AML-193 (cell line): ENCODE results near the gene ADAR.
A peak's percentile ranks its signal among the peaks of the same experiment; 100 is the strongest.

Source experiments
- DNase-seq, 2 experiments: peaks; one replicate each; lab custom pipeline; 2025; lab: John Stamatoyannopoulos, UW

Gene ADAR

DNA sequence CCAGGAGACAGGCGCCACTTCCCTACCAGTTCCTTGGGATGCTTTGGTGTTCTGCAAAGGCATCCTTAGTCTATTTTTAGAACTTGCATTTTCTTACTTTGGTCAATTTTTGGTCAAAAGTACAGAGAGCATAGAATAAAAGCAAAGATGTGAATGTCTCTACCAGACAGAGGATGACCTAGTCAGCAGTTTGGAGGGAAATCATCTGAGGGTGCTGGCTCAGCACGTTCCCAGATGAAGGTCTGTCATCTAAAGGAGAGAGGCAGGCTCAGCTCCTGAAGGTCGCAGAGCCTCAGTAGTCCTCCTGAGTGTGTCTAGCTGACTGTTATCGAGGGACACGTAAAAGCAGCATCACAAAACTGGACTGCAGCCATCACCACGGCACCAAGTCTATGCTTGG, 25.1 kb downstream of the ADAR start:
- DNase-seq, result no peak

DNA sequence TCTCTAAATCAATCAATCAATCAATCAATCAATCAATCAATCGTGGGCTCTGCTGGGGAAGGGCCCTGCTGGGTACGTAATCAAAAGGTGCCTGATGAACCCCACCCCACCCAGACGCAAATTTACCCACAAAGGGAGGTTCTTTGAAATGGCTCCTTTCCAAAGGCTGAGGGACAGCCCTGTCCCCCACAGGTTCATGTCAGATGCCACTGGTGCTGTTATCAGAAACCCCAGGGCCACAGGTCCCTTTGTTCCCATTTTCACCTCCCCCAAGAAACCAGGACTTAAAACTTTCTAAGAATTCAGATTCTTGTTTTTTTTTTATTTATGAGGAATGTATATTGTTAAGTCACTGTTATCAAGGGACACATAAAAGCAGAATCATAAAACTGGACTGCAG, 26.2 kb downstream of the ADAR start:
- DNase-seq, result no peak

DNA sequence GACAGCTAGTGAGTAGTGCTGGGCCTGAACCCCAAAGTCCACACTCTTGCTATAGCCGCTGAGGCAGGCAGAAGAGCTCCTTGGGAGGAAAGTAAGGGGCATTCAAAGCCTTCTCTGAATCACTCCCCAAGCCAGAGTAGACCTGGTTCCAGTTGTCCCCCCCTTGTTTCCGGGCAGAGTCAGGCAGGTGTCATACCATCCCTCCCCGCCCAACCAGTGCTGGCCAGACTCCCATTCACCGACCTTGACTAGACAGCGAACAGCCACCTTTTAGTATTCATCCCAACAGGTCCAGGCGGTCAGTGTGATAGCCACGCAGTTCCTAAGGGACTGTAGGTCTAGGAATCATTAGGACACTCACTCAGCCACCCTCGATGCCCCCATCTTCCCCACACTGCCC, 28.6 kb downstream of the ADAR start:
- DNase-seq, result no peak

DNA sequence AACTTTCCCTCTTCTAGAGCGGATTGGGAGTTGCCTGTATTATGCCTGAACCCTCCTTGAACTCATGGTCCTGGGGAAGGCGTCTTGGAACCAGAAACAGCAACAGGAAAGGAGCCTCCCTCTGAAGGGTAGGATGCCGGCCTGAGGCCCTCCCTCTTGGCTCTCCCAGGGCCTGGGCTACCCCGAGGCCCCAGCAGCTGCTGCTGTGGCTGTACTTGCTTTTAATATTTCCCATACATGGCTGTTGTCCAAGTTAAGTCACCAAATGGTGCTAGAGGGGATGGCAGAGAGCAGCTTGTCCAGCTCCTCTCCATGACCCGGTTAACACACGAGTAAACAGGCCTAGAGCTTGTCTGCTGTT, 29.9 kb downstream of the ADAR start:
- no peak for DNase-seq

DNA sequence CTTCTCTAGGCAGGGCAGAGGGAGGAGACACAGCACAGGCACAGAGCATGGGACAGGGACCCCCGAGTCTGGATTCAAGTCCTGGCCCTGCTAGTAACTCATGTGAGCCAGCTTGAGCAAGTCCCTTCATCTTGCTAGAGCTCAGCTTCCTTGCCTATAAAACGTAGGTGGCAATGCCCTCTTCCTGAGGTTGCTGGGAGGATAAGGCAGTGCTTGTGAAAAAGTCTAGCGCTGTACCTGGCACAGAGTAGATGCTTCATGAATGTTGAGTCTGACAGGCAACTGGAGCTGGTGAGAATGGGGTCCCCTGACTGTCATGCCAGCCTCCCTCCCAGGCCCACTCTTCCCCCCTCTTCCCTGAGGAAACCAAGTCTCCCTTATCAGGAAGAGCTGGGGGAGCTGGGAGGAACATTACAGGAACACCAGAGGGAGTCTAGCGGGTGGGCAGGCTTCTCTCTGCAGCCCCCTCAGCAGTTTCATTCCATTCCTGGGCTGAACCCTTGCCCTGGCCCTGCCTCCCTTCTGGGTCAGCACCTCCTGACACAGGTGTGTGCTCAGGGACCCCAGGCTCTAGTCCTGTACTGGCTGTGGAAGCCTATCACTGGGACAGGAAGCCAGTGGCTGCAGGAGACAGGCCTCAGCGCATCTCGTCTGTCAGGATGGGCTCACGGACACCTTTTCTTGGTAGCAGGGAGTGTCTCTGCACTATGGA, 30.5 kb downstream of the ADAR start:
- DNase-seq, result no peak

DNA sequence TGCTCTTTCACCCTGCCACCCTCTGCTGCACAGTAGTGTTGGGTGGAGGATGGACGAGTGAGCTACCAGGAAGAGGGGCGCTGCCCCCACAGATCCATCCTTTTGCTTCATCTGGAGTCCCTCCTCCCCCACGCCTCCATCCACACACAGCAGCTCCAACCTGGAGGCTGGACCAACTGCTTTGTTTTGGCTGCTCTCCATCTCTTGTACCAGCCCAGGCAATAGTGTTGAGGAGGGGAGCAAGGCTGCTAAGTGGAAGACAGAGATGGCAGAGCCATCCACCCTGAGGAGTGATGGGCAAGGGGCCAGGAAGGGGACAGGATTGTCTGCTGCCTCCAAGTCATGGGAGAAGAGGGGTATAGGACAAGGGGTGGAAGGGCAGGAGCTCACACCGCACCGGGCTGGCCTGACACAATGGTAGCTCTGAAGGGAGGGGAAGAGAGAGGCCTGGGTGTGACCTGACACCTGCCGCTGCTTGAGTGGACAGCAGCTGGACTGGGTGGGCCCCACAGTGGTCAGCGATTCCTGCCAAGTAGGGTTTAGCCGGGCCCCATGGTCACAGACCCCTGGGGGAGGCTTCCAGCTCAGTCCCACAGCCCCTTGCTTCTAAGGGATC, 31.9 kb downstream of the ADAR start:
- DNase-seq, result no peak

DNA sequence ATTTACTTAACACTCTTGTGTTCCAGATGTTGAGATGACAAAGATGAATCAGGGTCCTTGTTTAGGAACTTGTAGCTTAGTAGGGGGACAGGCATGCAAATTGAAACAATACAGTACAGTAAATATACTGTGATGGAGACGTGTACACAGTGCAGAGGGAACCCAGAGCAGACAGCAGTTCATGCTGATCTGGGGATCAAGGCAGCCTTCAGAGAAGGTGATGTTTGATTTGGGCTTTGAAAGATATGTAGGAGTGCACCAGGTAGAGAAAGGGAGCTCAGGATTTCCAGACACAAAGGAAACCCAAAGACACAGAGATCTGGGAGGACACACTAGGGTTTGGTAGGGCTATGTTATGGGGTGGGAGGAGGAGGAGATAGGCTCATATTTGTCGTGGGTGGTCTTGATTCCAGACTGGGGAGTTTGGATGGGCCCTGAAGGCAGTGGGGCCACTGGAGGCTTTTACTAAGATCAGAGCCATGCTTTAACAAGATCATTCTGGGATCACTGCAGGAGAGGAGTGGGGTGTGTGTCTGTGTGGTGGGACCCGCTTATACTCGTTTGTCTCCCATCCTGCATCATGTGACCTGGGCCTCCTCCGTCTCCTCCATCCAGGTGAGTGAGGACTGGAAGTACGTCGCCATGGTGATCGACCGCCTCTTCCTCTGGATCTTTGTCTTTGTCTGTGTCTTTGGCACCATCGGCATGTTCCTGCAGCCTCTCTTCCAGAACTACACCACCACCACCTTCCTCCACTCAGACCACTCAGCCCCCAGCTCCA, 32.6 kb downstream of the ADAR start:
- DNase-seq, result no peak

DNA sequence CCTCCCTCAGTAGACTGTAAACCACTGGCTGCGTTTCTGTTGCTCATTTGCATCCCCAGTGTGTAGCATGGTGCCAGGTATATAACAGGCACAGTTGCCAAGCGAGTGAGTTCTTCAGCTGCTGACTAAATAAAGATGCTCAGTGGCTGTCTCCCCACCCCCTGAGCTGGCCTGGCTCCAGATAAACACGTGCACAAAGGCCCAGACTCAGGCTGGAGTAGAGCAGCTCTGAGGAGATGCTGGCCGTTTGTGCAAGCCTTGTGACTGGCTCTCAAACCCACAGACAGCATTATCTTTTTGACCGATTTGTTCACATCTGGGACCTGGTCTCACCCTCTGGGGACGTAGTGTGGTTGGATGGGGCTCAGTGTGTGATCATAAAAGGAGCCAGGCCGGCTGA, 33.3 kb downstream of the ADAR start:
- no peak for DNase-seq

DNA sequence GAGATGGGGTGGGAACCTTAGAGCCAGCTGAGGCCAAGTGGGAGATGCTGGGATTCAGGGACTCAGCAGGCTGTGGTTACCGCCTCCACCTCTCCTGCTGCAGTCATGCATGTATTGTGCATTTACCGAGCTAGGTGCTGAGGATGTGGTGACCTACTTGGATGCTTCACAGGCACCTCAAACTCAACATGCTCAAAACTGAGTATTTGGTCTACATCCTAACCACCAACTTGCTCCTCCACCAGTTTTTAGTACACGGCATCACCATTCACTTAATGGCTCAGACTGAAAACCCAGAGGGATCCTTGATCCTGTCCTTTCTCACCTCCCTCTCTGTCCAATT, 34.8 kb downstream of the ADAR start:
- no peak for DNase-seq

DNA sequence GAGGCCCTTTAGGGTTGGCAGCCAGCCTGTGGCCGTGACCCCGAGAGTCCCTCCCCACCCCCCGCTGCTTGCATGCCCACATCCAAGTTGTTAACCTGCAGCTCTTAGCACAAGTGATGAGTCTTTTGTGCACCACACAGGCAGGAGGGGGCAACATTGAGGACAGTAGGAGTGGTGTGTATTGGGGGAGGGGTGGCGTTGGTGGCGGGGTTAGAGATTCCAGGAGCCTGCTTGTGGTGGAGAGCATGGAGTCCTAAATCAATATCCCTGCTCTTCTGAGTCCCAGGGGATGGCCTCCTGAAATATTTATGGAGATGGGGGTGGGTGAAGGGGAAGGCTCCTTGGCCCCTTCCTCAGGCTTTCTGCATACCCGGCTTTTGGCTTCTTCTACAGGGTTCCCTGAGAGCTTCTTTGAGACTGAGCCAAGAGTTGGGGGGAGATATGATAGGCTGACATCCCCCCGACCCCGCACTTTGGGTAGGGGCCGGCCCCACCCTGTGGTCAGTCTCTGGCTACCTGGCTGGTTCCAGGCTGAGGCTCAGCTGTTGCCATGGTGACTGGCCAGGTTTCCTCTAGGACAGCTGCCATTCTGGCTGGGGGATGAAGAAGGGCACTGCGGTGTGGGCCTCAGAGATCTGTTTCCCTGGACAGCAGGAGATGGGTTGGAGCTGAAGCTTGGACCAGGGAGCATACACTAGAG, 35.4 kb downstream of the ADAR start:
- DNase-seq, result no peak

DNA sequence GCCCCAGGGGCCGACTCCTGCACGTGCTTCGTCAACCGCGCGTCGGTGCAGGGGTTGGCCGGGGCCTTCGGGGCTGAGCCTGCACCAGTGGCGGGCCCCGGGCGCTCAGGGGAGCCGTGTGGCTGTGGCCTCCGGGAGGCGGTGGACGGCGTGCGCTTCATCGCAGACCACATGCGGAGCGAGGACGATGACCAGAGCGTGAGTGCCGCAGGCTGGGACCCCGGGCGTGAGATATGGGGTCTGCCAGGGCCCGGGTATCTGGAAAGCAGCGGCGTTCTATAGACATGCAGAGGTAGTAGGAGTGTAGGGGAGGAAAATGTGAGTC, 36.1 kb downstream of the ADAR start:
- DNase-seq, result no peak

DNA sequence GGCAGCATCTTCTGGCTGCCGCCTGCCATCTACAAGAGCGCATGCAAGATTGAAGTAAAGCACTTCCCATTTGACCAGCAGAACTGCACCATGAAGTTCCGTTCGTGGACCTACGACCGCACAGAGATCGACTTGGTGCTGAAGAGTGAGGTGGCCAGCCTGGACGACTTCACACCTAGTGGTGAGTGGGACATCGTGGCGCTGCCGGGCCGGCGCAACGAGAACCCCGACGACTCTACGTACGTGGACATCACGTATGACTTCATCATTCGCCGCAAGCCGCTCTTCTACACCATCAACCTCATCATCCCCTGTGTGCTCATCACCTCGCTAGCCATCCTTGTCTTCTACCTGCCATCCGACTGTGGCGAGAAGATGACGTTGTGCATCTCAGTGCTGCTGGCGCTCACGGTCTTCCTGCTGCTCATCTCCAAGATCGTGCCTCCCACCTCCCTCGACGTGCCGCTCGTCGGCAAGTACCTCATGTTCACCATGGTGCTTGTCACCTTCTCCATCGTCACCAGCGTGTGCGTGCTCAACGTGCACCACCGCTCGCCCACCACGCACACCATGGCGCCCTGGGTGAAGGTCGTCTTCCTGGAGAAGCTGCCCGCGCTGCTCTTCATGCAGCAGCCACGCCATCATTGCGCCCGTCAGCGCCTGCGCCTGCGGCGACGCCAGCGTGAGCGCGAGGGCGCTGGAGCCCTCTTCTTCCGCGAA, 36.6 kb downstream of the ADAR start:
- no peak for DNase-seq

DNA sequence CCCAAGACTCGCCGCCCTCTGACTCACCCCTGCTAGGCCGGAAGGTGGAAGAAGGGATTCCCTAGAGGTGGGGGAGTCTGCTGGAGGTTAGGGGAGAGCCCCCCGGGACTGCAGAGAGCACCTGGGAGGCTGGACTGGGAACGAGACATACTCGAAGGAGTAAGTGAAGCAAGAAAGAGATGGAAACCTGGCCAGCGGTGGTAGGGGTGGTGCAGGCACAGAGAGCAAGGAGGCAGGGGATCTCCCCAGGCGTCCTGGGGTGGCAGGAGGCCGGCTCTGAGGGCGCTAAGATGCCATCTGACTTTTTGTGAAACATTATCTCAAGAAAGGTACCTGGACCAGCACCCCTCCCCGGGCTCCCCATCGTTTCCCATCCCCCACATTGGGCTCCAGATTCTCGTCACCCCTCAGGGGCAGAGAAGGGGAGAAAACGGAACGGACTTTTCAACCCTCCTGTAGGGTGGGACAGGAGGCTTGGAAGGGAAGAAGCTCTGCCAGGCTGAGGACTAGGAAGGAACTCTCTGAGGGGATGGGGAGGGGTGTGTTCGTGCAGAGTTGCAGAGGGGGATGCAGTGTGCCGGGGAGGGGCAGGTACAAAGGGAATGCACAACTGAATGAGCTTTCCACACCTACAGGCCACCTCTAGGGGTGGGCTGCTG, 39.7 kb downstream of the ADAR start:
- no peak for DNase-seq

DNA sequence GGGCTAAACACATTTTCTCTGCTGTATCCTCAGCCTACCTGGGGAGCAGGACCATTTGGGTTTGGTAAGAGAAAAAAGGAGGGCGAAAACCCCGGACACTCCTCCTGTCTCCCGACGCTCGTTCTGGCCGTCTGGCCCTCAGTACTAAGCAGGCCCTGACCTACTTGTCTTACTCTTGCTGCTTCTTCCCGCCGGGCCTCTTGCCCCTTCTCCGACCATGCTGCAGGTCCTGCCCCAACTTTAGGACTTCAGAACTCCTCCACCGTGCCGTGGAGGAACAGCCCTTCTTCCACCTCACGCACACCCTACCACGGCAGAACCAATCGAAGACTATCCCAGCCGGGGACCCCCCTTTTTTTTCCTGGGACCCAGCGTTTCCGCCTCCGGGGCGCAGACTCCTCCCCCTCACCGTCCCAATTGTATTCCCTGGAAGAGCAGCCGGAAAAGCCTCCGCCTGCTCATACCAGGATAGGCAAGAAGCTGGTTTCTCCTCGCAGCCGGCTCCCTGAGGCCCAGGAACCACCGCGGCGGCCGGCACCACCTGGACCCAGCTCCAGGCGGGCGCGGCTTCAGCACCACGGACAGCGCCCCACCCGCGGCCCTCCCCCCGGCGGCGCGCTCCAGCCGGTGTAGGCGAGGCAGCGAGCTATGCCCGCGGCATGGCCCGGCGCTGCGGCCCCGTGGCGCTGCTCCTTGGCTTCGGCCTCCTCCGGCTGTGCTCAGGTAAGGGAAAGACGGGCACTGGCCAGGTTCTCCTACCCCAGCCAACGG, 40.4 kb downstream of the ADAR start, which contains the start of gene CHRNB2:
Gene CHRNB2, plus strand, starts transcription at position 393 of the 771 bp plus-strand sequence. Its CDS starts 267 bp downstream, at position 660.
- DNase-seq, result peak in 1 of 2 experiments; percentile 22

DNA sequence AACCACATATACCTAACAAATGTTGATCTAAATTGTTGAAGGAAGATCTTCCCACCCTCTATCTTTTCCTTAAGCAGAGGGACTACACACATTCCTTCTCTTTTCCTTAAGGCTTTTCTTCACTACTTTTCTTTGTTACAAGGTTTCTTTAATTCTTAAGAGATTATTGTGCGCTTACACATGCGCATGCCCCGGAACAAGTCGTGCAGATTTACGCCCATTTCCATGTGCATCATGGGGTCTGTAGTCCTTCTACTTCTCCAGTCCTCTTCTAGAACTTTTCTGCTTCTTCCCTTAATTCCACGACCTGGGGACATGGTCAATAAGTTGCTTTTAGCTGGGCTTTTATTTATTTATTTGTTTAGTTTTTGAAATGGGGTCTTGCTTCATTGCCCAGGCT, 42.1 kb downstream of the ADAR start:
- DNase-seq, result no peak

DNA sequence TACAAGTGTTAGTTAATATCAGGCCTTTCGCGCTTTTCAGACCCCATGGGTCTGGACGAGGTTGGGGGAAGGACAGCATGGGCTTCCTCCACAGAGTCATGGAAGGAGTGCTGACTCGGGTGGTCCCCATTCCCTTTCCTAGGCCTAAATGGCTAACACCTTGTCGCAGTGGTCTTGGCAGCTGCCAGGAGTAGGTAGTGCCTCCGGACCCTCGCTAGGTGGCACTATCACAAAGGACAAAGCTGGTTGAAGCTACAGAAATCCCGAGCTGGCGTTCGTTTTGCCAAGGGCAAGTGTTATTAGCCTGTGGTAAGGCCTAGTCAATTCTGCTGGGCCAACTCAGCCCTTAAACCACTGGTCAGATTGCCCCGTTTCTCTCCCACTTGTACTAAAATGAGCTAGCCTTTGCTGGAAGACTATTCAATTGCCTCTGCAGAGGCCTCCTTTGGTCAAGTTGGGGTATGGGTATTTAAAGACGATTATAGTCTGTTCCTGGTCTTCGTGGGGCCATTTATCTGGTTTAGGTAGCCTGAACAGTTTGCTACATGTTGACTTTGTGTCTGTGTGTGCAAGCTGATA, 48.4 kb downstream of the ADAR start:
- DNase-seq, result peak; percentile 92

DNA sequence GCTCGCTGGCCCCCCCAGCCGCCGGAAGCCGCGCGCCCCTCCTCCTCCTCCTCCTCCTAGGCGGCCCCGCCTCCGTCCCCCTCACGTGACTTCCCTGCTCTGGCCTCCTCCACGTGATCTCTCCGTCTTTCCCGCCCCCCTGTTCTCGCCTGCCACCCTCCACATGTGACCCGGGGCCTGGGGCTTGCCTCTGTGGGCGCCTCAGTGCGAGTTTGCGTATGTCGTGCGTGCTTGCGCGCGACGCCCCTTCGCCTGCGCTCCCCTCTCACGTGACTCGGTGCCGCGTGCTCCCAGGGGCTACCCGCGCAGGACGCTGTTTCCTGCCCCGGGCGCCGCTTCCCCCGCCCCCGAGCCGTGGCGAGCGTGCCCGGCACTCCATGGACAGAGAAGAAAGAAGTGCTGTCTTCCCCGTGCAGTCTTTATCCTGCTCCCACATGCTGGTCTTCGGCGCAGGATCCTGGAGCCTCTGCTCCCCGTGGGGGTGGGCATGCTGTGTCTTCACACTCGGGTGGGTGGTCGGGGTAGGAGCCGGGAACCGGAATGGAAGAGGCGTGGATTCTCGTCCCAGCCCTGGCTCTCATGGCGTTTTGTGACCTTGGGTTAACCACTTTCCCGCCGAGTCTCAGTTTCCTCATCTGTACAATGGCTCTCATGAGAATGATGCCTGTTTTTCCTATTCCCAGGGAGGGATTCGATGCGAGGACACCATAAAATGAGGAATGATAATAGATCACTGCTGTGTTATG, 49.1 kb downstream of the ADAR start:
- peak; percentile 98 for DNase-seq

DNA sequence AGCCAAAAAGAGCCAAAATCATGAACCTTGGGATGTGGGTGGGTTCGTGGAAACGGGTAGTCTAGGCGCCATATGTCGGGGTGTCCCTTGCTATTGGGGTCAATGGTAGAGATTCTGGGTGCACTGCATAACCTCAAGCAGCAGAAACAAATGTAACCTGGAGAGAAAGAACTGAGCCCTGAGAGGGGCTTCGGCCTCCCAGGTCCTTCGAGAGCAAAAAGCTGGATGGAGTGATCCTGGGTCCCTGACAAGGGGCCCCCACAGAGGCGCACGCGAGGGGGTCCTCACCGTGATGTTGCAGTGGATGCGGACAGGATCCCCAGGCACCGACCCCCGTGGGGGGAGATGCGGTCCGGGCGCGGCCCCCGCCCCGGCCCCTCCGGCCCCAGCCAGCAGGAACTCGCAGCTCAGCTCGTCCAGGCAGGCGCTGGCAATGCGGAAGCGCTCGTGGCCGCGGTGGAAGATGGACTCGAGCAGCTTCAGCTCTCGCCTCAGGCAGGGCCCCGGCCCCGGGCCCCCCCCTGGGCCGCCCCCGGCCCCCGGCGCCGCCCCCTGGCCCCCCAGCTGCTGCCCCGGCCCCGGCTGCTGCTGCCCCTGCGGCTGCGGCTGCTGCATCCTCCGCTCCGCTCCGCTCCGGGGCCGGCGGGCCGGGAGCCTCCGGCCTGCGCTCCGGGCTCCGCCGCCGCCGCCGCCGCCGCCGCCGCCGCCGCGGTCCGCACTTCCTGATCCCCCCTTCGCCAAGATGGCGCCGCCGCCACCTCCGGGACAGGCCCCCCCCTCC, 49.9 kb downstream of the ADAR start, which contains the start of gene UBE2Q1:
Gene UBE2Q1, minus strand, starts transcription at position 724 of the 781 bp plus-strand sequence. Its CDS starts 109 bp downstream, at position 615.
- peak in 1 of 2 experiments; percentile 5 for DNase-seq
